Amniotic stem cell (primary cell): ENCODE data around the gene BBOX1.
A peak's percentile ranks its signal among the peaks of the same experiment; 100 is the strongest.
"Not testable (repeated sequence)": the region's sequence is repeated elsewhere in the genome, so short reads cannot be mapped to it uniquely, and the experiment has no call there.

Experiments
- DNase-seq: peaks from one replicate; lab custom pipeline; 2025; lab: John Stamatoyannopoulos, UW

Gene BBOX1, protein sequence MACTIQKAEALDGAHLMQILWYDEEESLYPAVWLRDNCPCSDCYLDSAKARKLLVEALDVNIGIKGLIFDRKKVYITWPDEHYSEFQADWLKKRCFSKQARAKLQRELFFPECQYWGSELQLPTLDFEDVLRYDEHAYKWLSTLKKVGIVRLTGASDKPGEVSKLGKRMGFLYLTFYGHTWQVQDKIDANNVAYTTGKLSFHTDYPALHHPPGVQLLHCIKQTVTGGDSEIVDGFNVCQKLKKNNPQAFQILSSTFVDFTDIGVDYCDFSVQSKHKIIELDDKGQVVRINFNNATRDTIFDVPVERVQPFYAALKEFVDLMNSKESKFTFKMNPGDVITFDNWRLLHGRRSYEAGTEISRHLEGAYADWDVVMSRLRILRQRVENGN

DNA sequence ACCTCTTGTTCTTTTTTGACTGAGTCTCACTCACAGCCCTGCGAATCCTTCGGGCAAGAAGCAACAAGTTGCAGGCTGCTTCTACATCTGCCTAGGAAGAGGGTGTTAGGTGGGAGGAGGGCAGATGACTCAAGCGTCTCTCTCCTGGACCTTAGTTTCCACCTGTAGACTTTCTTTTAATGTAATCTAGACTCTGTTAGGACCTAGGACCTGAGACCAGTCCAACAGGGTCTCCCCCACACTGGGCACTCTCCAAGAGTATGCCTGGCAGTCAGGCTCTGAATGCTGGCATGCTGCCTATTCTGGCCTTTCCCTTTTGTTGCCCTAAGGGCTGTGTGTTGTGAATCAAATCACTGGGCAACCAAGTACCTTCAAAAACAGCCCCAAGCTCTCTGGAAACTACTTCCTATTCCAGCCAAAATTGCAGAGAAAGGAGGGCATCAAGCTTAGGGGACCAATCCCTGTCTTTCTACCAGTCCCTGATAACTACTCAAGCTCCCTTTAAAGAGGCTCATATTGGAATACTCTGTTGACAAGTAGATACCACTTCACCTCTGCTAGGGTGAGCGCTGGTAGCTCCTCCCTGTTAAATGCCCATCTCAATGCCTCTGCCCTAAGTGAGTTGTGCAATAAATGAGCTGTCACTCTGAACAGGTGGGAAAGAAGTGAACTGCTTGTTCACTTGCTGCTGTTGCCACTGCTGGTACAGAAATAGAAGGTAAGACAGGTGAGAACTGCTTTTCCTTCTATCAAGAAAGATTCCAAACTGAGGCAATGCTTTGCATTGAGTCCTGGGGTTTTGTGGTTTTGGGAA lies at the start of gene BBOX1:
TSS of gene BBOX1 (plus strand) at position 514 of the 814 bp plus-strand sequence. CDS start 14,616 bp downstream, outside the sequence.
- no peak for DNase-seq

DNA sequence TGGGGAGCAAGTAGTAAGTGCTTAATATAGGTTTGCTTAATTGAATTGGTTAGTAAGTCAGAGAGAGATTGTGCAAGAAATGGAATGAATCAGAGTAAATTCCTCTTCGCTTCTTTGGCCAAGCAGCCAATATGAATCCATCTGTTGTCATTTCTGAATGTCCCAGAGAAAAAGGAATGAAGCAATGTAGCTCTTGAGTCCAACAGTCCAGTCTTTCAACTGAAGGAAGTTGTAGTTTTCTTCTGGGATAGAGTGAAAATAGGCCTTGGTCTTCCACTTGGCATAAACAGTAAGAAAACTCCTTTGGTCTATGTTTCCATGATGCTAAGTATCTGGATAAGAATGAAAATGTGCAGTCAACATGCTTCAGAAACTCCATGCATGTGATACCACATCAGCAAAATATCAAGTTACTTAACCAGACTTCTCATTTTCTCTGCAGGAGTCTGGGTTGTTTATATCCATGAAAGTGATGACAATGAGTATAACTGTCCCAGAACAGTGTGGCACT lies 48.5 kb upstream of the BBOX1 start:
- no peak for DNase-seq

DNA sequence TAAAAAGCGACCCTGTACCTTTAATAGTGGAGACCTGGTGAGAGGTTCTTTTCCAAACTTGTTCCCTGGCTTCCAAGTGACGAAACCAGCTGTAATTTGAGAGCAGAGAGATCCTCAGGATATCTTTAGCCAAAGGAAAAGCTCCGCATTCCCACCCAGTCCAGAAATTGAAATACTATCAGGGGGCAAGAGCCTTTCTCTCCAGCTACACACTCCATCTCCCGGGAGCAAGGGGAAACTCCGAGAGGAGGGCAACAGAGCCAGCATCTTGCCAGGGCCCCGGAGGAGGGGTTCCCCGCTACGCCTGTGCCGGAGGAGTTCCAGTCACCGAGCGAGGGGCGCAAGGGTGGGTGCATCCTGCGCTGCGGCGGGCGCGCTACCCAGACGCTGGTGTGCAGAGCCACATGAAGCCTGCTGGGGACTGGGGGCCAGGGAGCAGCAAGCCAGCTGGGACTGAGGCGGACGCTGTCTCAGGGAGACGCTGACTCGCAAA lies 46.6 kb upstream of the BBOX1 start, which contains the start of gene FIBIN:
TSS of gene FIBIN (plus strand) at position 148 of the 493 bp plus-strand sequence. CDS start 415 bp downstream, outside the sequence.
- peak; percentile 34 for DNase-seq

DNA sequence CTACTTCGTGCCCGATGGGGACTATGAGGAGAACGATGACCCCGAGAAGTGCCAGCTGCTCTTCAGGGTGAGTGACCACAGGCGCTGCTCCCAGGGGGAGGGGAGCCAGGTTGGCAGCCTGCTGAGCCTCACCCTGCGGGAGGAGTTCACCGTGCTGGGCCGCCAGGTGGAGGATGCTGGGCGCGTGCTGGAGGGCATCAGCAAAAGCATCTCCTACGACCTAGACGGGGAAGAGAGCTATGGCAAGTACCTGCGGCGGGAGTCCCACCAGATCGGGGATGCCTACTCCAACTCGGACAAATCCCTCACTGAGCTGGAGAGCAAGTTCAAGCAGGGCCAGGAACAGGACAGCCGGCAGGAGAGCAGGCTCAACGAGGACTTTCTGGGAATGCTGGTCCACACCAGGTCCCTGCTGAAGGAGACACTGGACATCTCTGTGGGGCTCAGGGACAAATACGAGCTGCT lies 46.0 kb upstream of the BBOX1 start:
- DNase-seq: no peak

DNA sequence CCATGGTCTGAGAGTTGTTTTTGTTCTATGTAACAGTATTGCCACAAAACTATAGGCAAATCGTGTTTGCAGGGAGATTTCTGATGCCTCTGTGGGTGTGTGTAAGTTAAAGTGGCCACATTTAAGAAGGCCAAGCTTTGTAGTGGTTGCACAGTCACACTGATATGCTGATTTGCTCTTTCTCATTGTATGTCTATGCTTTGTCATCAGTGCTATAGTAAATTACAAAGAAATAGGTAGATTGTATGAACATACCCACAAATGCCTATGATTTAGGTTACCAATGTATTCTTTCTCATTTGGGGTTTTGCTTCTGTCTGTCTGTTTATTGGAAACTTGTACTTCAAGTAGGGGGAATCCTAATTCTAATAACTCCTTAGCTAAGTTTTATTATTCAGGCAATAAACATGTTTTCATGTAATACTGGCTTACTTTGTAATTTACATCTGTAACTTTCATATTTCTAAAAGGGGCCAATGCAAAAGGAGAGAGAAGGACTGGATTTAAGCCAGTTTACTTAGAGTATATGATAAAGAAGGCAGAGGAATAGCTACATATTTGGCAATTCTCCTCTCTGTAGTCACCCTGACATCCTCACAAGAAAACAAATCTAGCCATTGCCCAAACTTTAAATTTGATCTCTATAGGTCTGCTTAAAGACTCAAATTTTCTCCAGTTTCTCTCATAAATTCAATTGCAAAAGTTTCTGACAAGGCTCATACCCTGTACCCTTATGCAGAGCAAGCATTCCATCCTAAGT lies 44.7 kb upstream of the BBOX1 start:
- no peak for DNase-seq

DNA sequence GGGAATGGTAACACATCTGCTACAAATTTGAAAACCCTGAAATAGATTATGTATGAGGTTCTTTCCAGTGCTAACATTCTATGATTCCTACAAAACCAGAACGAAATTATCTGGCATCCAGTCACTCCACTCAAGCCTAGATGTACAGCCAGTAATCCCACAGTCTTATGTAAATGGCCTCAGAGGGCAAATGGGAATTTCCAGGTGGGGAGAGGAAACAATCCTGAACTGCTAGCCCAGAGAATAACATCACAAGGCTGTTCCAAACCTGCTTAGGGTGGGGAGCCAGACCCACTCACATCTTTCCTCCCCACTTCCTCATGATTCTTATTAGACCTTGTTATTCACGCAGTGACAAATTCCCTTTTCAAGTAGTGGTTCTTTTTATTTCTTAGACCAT lies 43.2 kb upstream of the BBOX1 start:
- no peak for DNase-seq

DNA sequence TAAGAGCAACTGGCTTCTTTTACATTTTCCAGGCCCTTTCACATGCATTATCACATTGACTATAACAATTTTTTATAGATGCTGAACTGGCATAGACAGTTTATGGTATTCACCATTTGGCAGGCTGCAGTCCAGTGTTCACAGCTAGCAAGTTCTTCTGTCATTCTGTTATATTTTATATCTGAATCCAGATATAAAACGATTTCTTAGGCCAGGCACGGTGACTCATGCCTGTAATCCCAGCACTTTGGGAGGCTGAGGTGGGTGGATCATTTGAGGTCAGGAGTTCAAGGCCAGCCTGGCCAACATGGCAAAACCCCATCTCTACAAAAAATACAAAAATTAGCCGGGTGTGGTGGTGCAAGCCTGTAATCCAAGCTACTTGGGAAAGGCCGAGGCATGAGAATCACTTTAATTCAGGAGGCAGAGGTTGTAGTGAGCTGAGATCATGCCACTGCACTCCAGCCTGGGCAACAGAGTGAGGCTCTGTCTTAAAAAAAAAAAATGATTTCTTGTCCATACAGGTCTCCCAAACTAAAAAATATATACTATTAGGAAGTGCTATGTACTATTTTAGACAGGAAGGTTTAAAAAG lies 39.4 kb upstream of the BBOX1 start:
- not testable (repeated sequence) for DNase-seq

DNA sequence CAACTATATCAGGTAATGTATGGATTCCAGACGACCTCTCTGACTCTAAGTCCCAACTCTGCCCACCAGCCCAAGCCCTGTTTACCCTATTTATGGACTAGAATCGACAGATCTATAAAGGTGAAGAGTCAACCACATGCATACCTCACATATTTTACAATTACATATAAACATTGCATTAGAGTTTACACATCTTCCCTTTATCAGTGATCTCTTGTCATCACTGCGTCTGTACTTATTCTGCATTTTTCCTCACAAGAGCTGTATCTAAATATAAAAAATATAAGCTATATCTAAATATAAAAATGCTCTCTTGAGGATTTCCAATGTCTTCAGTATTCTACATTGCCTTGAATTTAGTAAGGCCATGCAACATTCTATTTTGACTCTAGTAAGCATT lies 38.2 kb upstream of the BBOX1 start:
- DNase-seq: no peak

DNA sequence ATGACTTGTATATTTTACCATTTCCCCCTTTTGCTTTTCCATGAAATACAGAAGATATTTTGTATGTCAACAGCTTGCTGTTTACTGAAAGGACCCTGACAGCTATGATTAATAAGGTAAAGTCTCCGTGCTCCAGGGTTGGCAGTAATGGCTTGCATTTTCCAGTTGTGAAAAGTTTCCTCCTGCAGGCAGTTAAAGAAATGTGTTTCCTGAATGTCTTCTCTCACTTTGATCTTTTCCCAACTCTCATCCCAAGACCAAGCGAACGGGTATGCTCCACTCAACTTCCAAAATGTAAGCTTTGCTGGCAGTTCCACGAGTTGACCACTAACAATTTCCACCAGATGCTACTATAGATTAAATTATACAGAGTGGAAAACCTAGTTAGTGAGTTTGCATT lies 37.8 kb upstream of the BBOX1 start:
- no peak for DNase-seq

DNA sequence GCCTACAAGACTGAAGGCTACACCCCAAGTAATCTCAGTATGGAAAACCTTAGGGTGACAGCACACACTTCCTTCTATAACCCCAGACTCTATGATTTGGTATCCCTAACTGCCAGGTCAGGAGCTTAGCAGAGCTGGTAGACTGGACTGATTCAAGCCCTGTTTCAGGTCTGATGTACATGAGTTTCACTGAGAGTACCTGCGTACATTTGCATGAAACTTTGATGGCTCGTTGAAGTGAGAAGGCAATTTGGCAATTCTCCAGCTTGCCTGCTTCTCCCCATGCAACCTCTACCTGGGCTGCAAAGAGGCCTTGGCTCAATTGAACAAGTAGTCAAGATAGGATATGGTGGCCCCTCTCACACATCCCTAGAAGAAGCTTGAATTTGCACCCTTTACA lies 36.5 kb upstream of the BBOX1 start:
- DNase-seq: no peak

DNA sequence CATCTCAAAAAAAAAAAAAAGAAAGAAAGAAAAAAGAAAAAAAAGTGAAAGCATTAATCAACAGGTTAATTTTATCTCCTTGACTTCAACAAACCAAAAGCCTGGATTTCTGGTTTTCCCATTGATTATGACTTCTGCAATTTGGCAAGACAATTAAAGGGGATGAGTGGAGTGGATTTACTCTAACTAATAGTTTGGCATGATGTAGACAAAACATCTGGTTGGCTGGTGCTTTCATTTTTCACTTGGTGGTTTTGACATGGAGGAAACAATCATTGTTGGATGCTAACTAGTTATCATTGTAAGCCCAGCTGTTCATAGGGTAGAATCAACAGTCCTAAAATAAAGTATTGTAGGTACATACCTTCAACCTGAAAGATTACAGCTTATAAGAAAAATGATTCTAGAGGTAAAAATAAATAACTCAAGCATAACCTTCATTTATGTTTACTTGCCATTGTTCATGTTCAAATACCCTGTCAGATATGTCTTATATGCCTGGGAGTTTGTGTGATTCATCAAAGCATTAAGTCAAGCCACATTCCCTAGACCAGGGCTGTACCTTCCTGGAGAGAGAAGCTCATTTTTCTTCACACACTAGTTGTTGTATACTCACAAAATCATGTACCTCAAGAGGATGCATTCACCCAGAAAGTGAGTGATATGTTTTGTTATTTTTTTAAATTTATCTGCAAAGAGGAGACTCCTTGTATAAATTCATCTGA lies 31.6 kb upstream of the BBOX1 start:
- DNase-seq: no peak

DNA sequence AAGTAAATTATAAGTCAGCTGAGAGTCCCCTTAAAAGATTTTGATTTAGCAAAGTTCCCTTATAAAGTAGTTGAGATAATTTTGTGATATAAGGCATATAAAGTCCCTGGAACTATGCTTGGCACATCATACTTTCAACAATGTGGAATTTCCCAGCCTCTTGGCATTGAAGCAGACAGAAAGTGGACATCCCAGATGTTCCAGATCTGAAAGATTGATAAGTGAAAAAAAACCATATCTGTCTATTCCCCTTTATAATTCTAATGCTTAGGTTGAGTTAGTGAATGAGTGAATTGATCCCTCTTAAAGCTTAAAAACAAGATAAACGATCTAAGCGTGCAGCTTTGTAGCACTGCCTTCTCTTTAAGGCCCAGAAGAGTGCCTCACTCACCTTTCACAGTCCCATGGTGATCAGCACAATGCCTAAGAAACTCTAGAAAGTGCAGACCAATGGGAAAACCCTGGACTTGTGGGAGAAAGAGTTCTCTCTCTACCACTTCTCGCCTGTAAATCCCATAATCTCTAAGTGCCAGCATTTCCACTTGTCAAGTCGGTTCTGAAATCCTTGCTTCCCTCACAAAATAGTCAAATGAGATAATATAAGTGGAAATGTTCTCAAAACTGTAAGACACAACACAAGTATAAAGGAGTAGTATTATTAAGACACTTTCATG lies 28.9 kb upstream of the BBOX1 start:
- DNase-seq: no peak

DNA sequence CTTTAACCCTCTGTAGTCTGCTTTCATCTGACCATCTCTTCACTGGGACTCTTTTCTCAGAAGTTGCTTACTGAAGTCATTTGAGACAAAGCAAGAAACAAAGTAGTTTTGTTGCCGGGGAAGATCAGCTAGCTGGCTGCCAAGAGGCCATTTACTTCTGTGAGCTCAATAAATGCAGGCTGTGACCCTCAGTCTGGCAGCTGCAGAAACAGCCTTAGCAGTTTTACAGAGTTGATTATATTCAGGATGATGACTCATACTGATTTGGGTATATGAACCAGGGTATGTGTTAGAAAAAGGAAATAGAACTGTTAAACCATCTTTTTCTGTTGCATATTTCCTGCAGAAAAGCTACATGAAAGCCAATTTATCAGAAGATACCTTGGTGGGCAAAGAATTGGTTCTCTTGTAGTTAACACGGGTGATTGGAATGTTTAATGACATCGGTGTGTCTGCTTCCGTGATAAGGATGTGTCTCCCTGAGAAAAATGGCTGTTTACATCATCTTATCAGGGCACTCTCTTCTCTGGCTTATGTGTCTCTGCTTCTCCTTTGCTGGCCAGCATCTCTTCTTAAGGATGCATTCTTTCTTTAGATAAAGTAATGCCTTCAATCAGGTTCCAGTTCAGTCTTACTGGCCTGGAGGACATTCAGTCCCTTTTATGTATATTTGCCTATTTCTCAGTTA lies 28.2 kb upstream of the BBOX1 start:
- no peak for DNase-seq

DNA sequence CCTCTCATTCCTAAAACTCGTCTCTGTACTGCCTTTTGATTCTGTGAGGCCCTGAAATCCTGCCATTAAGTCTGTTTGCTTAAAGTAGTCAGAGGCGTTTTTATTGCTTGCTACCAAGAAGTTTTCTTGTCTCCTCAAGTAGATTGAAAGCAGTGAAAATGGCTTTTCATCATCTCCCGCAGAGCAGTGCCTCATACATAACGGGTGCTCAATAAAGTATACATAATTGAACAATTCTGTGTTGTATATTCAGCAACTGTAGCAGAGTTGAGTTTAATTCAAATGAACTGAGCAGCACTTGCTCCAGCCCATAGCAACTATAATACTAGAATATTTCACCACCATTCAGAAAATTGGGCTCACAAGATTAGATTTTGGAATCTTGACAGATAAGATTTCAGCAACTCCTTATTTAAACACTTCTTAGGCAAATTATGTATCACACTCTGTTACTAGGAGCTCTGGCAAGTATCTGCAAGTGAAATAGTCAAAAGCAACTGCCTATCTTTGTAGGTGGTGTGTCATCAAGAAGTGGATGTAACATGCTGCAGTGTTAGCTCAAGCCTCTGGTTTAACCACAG lies 26.7 kb upstream of the BBOX1 start:
- no peak for DNase-seq

DNA sequence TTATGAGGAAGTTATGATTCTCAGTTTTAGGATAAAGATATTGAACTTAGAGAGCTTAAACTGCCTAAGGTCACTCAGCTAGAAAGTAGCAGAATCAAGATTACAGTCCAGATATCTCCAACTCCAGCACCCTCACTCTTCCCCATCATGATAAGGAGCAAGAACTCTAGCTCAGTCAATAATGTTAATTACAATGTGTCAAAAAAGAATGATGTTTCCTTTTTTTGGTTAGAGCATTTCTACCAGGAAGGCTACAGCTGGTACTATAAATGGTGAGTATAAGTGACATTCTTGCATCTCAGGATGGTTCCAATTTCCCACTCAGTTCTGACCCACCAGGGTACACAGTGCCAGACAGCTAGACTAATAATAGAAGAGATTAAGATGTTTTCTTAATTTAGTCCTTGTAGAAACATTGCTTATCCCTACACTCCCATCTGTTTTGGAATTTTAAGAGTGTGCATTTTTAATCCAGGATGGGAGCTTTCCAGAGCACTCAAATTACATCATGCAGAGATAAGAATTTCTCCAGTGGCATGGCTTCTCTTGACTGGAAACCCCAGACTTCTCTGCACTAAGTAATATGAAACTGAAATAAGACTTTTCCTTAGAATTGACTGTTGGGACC lies 21.6 kb upstream of the BBOX1 start:
- no peak for DNase-seq

DNA sequence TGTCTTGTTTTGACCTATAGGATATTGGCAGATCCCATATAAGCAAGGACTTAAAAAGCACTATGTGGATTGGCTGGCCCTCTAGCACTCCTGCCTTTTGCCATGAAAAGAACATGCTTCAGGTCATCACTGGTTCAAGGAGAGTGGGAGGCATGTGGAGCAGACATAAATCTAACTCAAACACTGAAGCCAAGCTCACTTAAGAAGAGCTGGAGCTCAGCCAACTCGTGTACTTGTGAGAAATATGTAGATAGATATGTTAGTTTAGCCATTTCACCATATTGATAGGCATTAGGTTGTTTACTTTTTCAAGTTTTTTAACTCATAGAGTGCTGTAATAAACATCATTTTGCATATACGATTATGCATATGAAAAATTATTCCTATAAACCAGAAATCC lies 19.9 kb upstream of the BBOX1 start:
- DNase-seq: no peak

DNA sequence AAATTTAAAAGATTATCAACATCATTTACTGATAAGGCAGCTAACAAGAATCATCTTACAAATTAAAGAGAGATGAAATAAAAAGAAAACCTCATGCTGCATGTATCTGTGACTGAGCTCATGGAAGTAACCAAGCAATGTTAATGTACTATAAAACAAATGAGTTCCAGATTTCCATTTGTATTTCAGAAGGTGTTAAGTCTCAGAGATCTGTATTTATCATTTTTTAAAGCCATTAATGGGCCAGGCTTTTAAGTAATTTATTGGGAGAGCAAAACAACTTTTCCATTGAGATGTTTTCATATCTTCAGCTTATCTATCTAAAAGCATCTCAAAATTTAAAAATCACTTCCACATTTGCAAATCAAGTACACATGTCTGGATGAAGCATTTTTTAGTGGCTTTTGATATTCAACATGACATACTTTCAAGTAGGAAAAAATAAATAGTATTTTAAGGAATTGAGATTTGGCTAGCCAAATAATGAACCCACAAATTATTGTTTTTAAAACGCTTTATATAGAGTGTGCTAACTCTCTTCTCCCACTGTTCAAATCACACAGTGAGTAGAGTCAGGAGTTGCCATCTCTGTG lies 17.9 kb upstream of the BBOX1 start:
- no peak for DNase-seq

DNA sequence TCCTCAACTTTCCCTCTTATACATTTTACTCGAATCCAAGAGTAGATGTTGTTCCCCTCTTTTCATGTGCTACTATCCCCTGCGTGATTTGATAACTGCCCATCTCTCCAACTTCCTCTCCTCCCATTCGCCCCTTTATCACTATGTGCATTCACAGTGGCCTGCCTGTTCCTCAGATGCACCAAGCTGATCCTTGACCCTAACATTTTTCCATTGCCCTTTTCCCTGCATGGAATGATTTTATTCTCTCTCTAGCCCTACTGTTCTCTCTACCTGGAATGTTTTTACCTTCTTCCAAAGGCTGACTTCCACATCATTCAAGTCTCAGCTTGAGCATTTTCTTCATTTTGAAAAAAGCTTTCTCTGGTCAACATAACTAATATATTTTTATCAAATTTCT lies 15.8 kb upstream of the BBOX1 start:
- DNase-seq: no peak
